H54 (cell line): ENCODE results near the gene CCR5AS.

Experiments used
- DNase-seq: peaks from one replicate; pipeline ENCODE4 v3.0.0; 2011; ENCODE audit warnings: low spot score, mixed read lengths; ENCODE audit not compliant: insufficient read length
- FAIRE-seq: peaks from 3 replicates; lab custom pipeline; 2011; peaks lifted over from hg19 to GRCh38; lab: Jason Lieb, UNC
- POLR2A ChIP-seq: IDR thresholded peaks from 2 replicates; pipeline ENCODE4 v1.6.1; 2011; ENCODE audit warnings: low read depth, mild to moderate bottlenecking, low read length

CCR5AS gene

DNA sequence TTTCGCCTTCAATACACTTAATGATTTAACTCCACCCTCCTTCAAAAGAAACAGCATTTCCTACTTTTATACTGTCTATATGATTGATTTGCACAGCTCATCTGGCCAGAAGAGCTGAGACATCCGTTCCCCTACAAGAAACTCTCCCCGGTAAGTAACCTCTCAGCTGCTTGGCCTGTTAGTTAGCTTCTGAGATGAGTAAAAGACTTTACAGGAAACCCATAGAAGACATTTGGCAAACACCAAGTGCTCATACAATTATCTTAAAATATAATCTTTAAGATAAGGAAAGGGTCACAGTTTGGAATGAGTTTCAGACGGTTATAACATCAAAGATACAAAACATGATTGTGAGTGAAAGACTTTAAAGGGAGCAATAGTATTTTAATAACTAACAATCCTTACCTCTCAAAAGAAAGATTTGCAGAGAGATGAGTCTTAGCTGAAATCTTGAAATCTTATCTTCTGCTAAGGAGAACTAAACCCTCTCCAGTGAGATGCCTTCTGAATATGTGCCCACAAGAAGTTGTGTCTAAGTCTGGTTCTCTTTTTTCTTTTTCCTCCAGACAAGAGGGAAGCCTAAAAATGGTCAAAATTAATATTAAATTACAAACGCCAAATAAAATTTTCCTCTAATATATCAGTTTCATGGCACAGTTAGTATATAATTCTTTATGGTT is 35.9 kb downstream of the CCR5AS start, which contains the start of gene CCR5:
Gene CCR5, plus strand, starts transcription at position 108 of the 680 bp plus-strand sequence. CDS start 1,957 bp downstream, outside the sequence.
- no peak for FAIRE-seq
- TF ChIP-seq POLR2A = no peak
- DNase-seq = no peak

DNA sequence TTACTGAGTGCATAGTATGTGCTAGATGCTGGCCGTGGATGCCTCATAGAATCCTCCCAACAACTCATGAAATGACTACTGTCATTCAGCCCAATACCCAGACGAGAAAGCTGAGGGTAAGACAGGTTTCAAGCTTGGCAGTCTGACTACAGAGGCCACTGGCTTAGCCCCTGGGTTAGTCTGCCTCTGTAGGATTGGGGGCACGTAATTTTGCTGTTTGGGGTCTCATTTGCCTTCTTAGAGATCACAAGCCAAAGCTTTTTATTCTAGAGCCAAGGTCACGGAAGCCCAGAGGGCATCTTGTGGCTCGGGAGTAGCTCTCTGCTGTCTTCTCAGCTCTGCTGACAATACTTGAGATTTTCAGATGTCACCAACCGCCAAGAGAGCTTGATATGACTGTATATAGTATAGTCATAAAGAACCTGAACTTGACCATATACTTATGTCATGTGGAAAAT is 37.2 kb downstream of the CCR5AS start:
- DNase-seq (no peak), FAIRE-seq (no peak)
- no peak for TF ChIP-seq POLR2A

DNA sequence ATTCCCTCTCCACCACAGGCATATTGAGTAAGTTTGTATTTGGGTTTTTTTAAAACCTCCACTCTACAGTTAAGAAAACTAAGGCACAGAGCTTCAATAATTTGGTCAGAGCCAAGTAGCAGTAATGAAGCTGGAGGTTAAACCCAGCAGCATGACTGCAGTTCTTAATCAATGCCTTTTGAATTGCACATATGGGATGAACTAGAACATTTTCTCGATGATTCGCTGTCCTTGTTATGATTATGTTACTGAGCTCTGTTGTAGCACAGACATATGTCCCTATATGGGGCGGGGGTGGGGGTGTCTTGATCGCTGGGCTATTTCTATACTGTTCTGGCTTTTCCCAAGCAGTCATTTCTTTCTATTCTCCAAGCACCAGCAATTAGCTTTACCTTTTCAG is 37.7 kb downstream of the CCR5AS start:
- FAIRE-seq = no peak

DNA sequence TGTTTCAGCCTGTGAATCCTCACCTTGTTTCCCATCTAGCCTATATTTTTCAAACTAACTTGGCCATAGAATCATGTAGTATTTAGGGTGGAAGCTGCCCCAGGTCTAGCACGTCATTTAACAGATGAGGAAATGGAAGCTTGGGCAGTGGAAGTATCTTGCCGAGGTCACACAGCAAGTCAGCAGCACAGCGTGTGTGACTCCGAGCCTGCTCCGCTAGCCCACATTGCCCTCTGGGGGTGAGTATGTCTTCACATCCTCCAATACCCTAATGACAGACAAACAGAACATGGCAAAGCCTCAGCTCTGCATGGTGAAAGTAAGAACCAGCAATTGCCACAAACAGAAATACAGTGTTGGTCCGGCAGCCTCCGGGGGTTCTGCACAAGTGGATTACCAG is 38.3 kb downstream of the CCR5AS start:
- FAIRE-seq = no peak
- TF ChIP-seq POLR2A = no peak
- no peak for DNase-seq

More for the DNA sequence above, 37.7 kb downstream of the CCR5AS start:
- DNase-seq = no peak
- TF ChIP-seq POLR2A = no peak

DNA sequence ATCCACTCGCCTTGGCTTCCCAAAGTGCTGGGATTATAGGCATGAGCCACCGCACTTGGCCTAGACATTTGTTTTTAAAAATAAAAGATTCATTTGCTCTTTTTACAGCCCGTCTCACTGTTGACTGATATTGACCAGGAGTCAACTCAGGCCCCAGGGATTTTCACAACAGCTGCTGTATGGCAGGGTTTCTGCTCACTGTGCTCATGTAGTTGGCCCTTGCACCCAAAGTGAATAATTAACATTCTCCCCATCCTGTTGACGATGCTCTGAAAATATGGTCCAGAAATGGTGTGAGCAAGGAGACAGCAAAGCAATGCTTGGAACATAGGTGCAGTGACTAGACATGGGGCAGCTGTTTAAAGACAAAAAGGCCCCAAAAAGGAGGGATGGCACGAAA is 39.1 kb downstream of the CCR5AS start:
- TF ChIP-seq POLR2A = no peak
- no peak for FAIRE-seq
- DNase-seq = no peak

DNA sequence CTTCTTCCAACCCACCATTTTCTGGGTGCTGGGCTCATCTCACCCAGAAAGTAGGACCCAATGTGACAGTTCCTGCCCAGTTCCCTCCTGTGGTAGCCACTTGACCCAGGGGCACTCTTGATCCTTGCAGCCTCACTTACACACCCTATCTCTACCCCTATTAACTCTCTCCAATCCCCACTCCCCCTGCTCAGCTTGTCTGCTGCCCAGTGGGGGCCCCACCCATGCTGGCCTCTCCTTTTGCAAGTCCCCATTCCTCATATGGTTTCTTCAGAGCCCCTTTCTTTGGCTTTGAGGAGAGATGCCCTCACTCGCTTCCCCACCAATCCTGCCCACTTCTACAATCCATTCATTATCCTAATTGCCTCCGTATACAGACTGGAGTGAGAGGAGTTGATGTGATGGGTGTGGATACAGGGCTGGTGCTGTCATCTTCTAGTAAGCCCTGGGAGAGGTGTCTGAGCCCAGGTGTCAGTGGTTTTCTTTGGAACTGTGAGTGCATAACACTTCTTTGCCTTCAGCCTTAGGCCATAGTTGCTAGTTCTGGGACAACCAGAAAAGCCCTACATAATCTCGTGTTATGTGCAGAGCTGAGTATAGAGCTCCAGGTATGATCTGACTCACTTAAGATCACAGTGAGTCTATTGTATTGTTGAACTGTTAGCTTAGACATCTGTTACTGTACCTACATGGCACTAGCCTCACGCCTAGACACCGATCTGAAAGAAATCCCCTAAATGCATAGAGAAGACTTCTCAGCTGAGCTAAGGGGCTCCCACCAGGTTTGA is 40.9 kb downstream of the CCR5AS start:
- FAIRE-seq = no peak
- no peak for TF ChIP-seq POLR2A
- no peak for DNase-seq

DNA sequence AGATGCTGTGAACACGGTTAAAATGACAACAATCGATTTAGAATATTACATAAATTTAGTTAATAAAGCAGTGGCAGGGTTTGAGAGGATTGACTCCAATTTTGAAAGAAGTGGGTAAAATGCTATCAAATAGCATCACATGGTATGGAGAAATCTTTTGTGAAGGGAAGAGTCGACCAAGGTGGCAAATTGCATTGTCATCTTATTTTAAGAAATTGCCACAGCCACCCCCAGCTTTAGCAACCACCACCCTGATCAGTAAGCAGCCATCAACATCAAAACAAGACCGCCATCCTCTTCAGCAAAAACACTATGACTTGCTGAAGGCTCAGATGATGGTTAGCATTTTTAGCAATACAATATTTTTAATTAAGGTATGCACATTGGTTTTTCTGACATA is 41.8 kb downstream of the CCR5AS start:
- no peak for TF ChIP-seq POLR2A
- no peak for FAIRE-seq

DNA sequence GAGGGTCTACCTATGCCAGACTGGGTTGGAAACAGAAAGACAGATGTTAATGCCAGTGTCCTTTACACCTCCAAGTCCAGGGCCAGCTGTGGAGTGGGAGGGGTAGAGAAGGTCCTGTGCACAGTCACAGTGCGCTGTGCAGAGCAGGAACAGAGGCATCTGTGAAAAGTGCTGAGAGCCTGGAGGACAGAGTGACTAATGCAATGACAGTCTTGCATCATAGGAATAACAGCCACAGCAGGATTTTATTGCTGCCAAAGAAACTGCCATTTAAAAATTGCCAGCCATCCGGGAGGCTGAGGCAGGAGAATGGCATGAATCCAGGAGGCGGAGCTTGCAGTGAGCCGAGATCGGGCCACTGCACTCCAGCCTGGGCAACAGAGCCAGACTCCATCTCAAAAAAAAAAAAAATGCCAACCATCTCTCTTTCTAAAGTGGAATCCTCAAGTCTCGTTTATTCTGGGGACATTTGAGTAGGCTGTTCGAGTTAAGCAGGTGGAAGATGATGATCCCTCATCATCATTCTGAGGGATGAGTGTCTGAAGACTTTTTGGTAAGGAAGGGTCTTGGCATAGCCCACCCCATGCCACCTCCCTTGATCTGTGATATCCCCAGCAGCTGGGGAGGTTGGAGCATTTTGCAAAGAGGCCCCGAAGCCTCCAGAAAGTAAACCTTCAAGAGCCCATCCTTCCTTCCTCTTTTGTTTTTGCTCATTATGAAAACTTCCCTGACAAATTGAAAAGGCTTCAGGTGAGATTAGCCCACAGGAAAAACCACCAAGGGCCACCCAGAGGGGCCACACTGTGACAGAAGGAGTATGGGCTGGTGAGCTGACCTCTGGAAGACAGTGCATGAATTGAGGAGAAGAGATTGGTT is 45.2 kb downstream of the CCR5AS start:
- no peak for DNase-seq
- TF ChIP-seq POLR2A = no peak
- no peak for FAIRE-seq

More for the DNA sequence above, 41.8 kb downstream of the CCR5AS start:
- no peak for DNase-seq

DNA sequence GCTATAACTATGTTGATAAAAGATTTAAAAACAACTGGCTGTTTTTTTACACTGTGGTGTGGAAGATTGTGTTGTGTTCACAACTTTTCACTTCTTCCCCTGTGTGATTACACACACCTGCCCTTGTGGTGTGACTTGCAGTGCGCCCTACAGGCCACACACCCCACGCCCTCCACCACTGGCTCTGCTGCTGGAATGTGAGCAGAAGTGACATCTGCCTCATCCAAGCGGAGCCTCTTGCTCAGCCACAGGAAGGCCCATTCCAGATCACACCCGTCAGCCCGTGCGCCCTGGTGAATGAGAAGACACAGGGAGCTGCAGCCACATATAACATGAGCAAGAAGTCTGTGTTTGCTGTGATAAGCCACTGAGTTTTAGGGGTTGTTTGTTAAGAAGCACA is 46.0 kb downstream of the CCR5AS start:
- TF ChIP-seq POLR2A = no peak
- FAIRE-seq = no peak
- DNase-seq = no peak

DNA sequence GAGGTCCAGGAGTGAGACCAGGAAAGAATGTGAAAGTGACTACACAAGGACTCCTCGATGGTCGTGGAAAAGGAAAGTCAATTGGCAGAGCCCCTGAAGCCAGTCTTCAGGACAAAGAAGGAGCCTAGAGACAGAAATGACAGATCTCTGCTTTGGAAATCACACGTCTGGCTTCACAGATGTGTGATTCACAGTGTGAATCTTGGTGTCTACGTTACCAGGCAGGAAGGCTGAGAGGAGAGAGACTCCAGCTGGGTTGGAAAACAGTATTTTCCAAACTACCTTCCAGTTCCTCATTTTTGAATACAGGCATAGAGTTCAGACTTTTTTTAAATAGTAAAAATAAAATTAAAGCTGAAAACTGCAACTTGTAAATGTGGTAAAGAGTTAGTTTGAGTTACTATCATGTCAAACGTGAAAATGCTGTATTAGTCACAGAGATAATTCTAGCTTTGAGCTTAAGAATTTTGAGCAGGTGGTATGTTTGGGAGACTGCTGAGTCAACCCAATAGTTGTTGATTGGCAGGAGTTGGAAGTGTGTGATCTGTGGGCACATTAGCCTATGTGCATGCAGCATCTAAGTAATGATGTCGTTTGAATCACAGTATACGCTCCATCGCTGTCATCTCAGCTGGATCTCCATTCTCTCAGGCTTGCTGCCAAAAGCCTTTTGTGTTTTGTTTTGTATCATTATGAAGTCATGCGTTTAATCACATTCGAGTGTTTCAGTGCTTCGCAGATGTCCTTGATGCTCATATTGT is 47.0 kb downstream of the CCR5AS start:
- no peak for DNase-seq
- no peak for TF ChIP-seq POLR2A
- FAIRE-seq = no peak

DNA sequence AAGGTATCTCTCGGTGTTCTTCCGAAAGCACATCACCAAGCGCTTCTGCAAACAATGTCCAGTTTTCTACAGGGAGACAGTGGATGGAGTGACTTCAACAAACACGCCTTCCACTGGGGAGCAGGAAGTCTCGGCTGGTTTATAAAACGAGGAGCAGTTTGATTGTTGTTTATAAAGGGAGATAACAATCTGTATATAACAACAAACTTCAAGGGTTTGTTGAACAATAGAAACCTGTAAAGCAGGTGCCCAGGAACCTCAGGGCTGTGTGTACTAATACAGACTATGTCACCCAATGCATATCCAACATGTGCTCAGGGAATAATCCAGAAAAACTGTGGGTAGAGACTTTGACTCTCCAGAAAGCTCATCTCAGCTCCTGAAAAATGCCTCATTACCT is 48.4 kb downstream of the CCR5AS start:
- FAIRE-seq = no peak
- DNase-seq = no peak
- no peak for TF ChIP-seq POLR2A

DNA sequence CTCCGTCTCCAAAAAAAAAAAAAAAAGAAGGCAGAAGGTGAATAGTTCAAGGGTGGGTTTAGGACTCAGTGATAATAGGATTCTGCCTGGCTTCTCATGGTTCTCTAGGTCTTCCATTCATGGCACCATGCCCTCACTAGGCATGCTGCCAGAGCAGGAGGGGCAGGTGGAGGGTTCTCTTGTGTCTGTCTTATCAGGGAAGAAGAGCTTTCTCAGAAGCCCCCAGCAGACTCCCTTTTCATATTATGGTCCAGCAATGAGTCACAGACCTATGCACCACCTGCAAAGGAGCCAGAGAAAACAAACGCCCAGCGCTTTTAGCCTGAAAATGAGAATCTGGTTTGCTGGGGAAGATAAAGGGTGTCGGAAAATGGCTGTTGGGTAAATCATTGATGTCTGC is 50.0 kb downstream of the CCR5AS start:
- no peak for TF ChIP-seq POLR2A
- FAIRE-seq (no peak), DNase-seq (no peak)

DNA sequence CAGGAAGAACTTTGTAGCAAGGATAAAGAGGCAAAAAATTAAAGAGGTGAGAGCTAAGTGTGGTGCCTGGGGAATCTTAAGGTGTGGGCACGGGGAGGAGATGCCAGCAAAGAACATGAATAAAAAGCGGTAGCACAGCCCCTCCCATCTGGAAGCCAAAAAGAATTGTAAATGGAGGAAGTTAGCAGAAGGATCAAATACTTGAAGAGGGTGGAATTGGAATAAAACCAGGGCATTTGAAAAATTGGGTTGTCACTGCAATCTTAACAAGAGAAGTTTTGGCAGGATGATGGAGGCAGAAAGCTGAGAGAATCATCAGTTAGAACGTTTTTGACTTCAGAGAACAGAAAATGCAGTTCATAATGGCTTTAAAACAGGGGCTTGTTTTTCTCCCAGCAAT is 50.6 kb downstream of the CCR5AS start:
- FAIRE-seq (no peak), DNase-seq (no peak)
- no peak for TF ChIP-seq POLR2A
